Neutrophil (primary cell): ENCODE measurements around the gene PACSIN1.

Experiments
- H3K27ac ChIP-seq: fragments of 200-600 bp; sonication (generic); 2 replicates; pipeline ENCODE4 v1.5.1; 2016; ENCODE audit warnings: mild to moderate bottlenecking, moderate library complexity
- H3K27me3 ChIP-seq: fragments of 200-600 bp; sonication (generic); 2 replicates; pipeline ENCODE4 v1.6.0; 2016; ENCODE audit warnings: mild to moderate bottlenecking
- H3K36me3 ChIP-seq: fragments of 200-600 bp; sonication (generic); 2 replicates; pipeline ENCODE4 v1.5.1; 2017
- H3K4me1 ChIP-seq, 2 experiments: fragments of 200-600 bp in 1 of 2; sonication (generic) in 1 of 2; 1 replicate in 1 of 2; 2 replicates in 1 of 2; pipeline versions ENCODE4 v1.5.1 to v1.6.1; 2013 to 2016; ENCODE audit warnings: low read depth in 1 of 2, low read length in 1 of 2, mild to moderate bottlenecking in 1 of 2, moderate library complexity in 1 of 2; ENCODE audit not compliant: control insufficient read depth in 1 of 2, insufficient read depth in 1 of 2
- H3K4me3 ChIP-seq, 2 experiments: fragments of 200-600 bp in 1 of 2; sonication (generic) in 1 of 2; 1 replicate in 1 of 2; 2 replicates in 1 of 2; pipeline ENCODE4 v1.5.1; 2013 to 2016; ENCODE audit warnings: low read depth in 1 of 2, low read length in 1 of 2, mild to moderate bottlenecking in 1 of 2, moderate library complexity in 1 of 2
- H3K9me3 ChIP-seq: fragments of 200-600 bp; sonication (generic); 2 replicates; pipeline ENCODE4 v1.5.1; 2016
- CTCF ChIP-seq: fragments of 200-600 bp; sonication (generic); IDR thresholded peaks from 2 replicates; pipeline ENCODE4 v1.5.1; 2016; ENCODE audit warnings: antibody characterized with exemption

PACSIN1 gene

DNA sequence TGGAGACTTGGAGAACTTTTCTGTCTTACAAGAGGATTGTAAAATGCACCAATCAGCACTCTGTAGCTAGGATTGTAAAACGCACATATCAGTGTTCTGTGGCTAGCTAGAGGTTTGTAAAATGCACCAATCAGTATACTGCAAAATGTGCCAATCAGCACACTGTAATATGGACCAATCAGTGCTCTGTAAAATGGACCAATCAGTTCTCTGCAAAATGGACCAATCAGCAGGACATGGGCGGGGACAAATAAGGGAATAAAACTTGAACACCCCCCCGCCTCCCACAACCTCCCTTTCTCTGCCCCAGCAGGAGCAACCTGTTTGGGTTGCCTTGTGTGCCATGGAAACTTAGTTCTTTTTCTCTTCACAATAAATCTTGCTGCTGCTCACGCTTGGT lies 27.2 kb upstream of the PACSIN1 start:
- H3K27ac ChIP-seq, result no peak overlapping the region

GRCh38 chr6:34439442-34439841 lies 26.4 kb upstream of the PACSIN1 start:
- Histone ChIP-seq H3K4me1 (no peaks in the 10 kb centered on the region), H3K27me3 (no peaks in the 10 kb centered on the region), H3K4me3 (no peak overlapping the region), H3K27ac (no peak overlapping the region), H3K36me3 (no peaks in the 10 kb centered on the region), H3K9me3 (no peaks in the 10 kb centered on the region)
- no peak for TF ChIP-seq CTCF

More for the DNA sequence above, 27.2 kb upstream of the PACSIN1 start:
- Histone ChIP-seq H3K27me3 (no peaks in the 10 kb centered on the region), H3K9me3 (no peaks in the 10 kb centered on the region), H3K4me1 (no peaks in the 10 kb centered on the region), H3K36me3 (no peaks in the 10 kb centered on the region), H3K4me3 (no peak overlapping the region)
- no peak for TF ChIP-seq CTCF

- Histone ChIP-seq H3K36me3 (no peaks in the 10 kb centered on the region), H3K27ac (no peak overlapping the region), H3K9me3 (no peaks in the 10 kb centered on the region), H3K4me3 (no peak overlapping the region), H3K4me1 (no peaks in the 10 kb centered on the region), H3K27me3 (no peaks in the 10 kb centered on the region)
- TF ChIP-seq CTCF, result no peak
Measured at GRCh38 chr6:34441526-34441925, 24.4 kb upstream of the PACSIN1 start.

DNA sequence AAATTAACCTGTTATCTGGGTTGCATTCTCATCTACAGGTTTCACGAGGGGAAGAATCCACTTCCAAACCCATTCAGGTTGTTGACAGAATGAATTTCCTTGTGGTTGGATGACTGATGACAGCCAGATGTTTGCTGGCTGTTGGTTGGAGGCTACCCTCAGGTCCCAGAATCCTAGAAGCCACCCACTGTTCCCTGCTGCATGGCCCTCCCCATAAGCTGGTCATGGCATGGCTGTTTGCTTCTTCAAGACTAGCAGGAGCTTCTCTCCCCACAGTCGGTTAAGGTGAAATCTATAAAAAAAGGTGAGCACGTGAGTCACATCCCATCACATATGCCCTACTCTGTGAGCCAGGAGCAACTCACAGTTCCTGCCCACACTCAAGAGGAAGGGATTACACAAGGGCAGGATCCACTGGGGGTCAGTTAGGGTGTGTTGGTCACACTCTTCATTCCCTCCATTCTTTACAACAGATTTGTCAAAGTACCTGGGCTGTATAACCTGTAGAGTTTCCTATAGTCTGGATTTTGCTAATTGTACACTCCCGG lies 20.5 kb upstream of the PACSIN1 start:
- no peak overlapping the region for H3K27ac ChIP-seq
- no peaks in the 10 kb centered on the region for H3K36me3 ChIP-seq
- H3K9me3 ChIP-seq, result no peaks in the 10 kb centered on the region
- H3K27me3 ChIP-seq, result no peaks in the 10 kb centered on the region
- no peak for TF ChIP-seq CTCF
- H3K4me3 ChIP-seq, result no peak overlapping the region
- no peaks in the 10 kb centered on the region for H3K4me1 ChIP-seq

DNA sequence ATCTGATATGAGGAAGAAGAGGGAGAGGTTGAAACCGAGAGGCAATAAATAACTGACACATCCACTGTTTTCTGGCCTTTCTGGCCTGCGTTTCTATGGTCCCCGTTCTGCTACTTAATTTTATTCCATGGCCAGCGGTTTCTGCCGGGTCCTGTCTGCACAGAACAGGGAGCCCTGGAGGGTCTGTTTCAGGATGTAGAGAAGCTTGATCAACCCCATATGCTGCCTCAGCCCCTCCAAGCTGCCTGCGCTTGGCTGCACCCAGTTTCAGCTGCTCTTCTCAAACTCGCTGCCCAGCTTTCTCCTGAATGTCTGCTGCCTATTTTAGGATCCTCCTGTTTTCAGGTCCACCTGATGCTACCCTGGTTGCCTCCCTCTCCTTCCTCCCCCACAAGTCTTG lies 18.5 kb upstream of the PACSIN1 start:
- Histone ChIP-seq H3K27me3 (no peaks in the 10 kb centered on the region), H3K4me1 (no peaks in the 10 kb centered on the region), H3K36me3 (no peaks in the 10 kb centered on the region), H3K4me3 (no peak overlapping the region), H3K9me3 (no peaks in the 10 kb centered on the region), H3K27ac (no peak overlapping the region)
- no peak for TF ChIP-seq CTCF

DNA sequence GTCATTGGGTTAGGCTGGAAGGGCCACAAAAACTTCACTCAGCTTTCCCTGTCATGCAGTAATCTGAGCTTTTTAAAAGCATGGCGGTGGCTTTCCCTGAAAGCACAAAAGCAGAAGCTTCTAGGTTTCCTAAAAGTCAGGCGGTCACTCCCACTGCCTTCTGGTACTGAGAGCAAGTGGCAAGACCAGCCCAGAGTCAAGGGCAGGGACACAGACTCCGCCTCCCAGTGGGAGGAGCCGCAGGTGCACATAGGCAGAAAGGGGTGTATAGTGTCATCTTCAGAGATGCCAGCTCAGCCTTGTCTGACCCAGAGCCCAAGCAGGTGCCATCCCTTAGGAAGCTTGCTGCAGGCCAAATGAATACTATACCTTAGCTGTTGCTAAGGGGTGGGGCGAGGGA lies 18.0 kb upstream of the PACSIN1 start:
- Histone ChIP-seq H3K4me1 (no peaks in the 10 kb centered on the region), H3K27ac (no peak overlapping the region), H3K9me3 (no peaks in the 10 kb centered on the region), H3K27me3 (no peaks in the 10 kb centered on the region), H3K36me3 (no peaks in the 10 kb centered on the region), H3K4me3 (no peak overlapping the region)
- TF ChIP-seq CTCF, result no peak
